Osteoblast (primary cell): ENCODE results near the gene NOTO. TPM values are rescaled to one million over a fixed set of nuclear protein-coding genes. Genes with fewer than 3 reads are reported as not detected.

Experiments
- DNase-seq: peaks from one replicate; pipeline ENCODE4 v3.0.0; 2011; ENCODE audit warnings: low spot score, mixed read lengths; ENCODE audit not compliant: insufficient read length; ENCODE audit errors: missing footprints
- H2AFZ ChIP-seq: 2 replicates; pipeline ENCODE4 v1.6.0; 2011; ENCODE audit warnings: mild to moderate bottlenecking, low read length
- H3K27ac ChIP-seq: 2 replicates; pipeline ENCODE4 v1.5.1; 2011; ENCODE audit warnings: mild to moderate bottlenecking, low read depth, low read length, moderate library complexity
- H3K27me3 ChIP-seq: 2 replicates; pipeline ENCODE4 v1.6.0; 2012; ENCODE audit warnings: mild to moderate bottlenecking, control low read depth, inconsistent platforms, low read length, moderate library complexity; ENCODE audit not compliant: insufficient read depth
- H3K36me3 ChIP-seq: 2 replicates; pipeline ENCODE4 v1.5.1; 2011; ENCODE audit warnings: mild to moderate bottlenecking, low read length, control low read depth, moderate library complexity; ENCODE audit not compliant: insufficient read depth
- H3K4me1 ChIP-seq: 2 replicates; pipeline ENCODE4 v1.5.1; 2011; ENCODE audit warnings: mild to moderate bottlenecking, low read length, control low read depth, moderate library complexity; ENCODE audit not compliant: insufficient read depth
- H3K4me2 ChIP-seq: 2 replicates; pipeline ENCODE4 v1.6.0; 2011; ENCODE audit warnings: mild to moderate bottlenecking, low read length; ENCODE audit not compliant: insufficient read depth
- H3K4me3 ChIP-seq: fragments of 200-600 bp; sonication (generic); 3 replicates; pipeline ENCODE4 v1.5.1; 2012; ENCODE audit warnings: mild to moderate bottlenecking, low read length, inconsistent platforms; ENCODE audit not compliant: insufficient read depth
- H3K79me2 ChIP-seq: 2 replicates; pipeline ENCODE4 v1.6.0; 2012; ENCODE audit warnings: mild to moderate bottlenecking, low read length, control low read depth, inconsistent platforms; ENCODE audit not compliant: insufficient read depth
- H3K9me3 ChIP-seq: 2 replicates; pipeline ENCODE4 v1.5.1; 2011; ENCODE audit warnings: low read depth, low read length, control low read depth
- H4K20me1 ChIP-seq: 2 replicates; pipeline ENCODE4 v1.6.0; 2012; ENCODE audit warnings: mild to moderate bottlenecking, low read length, control low read depth; ENCODE audit not compliant: insufficient read depth
- total RNA-seq: library from RNA; depleted of rRNA; stranded (reverse); fragments of >200 nt; gene quantifications from 2 replicates; pipeline ENCODE4 v1.2.3, GENCODE V29; 2012
- TF ChIP-seq, protein P1 (sequence below): IDR thresholded peaks from 2 replicates; pipeline ENCODE4 v1.5.1; 2011; ENCODE audit warnings: mild to moderate bottlenecking, low read depth, low read length, moderate library complexity; ENCODE audit errors: extremely low read depth

NOTO gene
- total RNA-seq, 1 donor, result not detected

DNA sequence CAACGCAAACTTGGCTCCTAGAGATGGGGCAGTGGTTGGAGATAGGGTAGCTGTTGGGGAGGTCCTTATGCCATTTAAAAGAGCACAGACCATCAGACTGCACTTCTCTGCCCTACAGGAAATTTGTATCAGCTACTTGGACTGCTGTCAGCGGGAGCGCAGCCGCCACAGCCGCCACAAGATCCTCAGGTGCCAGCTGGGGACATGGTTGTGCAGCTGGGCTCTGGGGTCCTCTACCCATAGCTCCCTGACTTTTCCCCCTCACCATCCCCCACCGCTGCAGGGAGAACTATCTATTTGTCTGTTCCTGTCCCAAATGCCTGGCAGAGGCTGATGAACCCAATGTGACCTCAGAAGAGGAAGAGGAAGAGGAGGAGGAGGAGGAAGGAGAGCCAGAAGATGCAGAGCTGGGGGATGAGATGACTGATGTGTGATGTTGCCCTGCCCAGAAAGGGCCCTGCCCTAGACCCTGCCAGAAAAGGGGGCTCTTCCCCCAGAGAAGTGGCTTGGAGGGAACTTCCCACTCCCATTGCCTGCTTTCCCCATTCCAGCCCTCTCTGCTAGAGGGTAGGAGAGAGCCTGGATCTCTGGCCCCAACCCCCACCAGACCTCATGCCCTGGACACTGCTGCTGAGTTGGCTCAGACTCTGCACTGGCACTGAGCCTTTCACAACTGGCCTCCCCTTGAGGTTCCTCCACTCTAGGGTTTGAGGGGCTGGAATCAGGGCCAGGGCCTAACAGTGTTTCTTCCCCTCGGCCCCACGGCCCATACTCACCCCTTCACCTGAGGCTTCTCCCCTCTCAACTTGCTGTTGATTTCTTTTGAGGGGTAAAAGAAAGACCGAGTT is 23.4 kb downstream of the NOTO start:
- Histone ChIP-seq H3K27me3 (no peaks in the 10 kb centered on the region), H3K4me3 (no peak overlapping the region), H3K4me1 (no peaks in the 10 kb centered on the region), H4K20me1 (no peaks in the 10 kb centered on the region), H3K4me2 (no peak overlapping the region), H3K79me2 (no peaks in the 10 kb centered on the region), H3K27ac (no peak overlapping the region), H3K36me3 (peaks cover 27% of the 10 kb centered on the region), H2AFZ (no peak overlapping the region), H3K9me3 (no peaks in the 10 kb centered on the region)
- DNase-seq, result peak; percentile 50
- TF ChIP-seq, protein P1, sequence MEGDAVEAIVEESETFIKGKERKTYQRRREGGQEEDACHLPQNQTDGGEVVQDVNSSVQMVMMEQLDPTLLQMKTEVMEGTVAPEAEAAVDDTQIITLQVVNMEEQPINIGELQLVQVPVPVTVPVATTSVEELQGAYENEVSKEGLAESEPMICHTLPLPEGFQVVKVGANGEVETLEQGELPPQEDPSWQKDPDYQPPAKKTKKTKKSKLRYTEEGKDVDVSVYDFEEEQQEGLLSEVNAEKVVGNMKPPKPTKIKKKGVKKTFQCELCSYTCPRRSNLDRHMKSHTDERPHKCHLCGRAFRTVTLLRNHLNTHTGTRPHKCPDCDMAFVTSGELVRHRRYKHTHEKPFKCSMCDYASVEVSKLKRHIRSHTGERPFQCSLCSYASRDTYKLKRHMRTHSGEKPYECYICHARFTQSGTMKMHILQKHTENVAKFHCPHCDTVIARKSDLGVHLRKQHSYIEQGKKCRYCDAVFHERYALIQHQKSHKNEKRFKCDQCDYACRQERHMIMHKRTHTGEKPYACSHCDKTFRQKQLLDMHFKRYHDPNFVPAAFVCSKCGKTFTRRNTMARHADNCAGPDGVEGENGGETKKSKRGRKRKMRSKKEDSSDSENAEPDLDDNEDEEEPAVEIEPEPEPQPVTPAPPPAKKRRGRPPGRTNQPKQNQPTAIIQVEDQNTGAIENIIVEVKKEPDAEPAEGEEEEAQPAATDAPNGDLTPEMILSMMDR, result no peak

DNA sequence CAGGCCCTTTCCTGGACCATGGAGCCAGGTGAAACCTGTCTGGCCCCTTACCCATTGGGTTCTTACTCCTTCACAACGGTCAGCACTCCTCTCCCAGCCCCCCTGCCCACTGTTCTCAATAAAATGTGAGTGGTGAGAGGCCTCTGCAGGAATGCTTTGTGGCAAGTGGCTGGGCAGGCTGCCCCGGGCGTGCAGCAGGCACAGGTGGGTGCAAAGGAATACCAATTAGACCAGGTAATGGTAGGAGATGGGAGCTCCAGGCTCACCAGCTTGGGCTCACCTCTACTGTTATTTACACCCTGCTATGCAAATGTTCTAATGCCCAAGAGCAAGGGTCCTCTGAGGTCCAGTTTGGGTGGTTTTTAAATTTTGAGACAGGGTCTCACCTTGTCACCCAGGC is 24.7 kb downstream of the NOTO start:
- Histone ChIP-seq H3K4me2 (no peak overlapping the region), H3K27me3 (no peaks in the 10 kb centered on the region), H3K9me3 (no peaks in the 10 kb centered on the region), H3K27ac (no peak overlapping the region), H4K20me1 (no peaks in the 10 kb centered on the region), H3K79me2 (no peaks in the 10 kb centered on the region), H3K4me3 (no peak overlapping the region), H3K4me1 (no peaks in the 10 kb centered on the region), H2AFZ (no peak overlapping the region), H3K36me3 (peaks cover 19% of the 10 kb centered on the region)
- TF ChIP-seq, protein P1, result no peak
- DNase-seq, result peak; percentile 32

DNA sequence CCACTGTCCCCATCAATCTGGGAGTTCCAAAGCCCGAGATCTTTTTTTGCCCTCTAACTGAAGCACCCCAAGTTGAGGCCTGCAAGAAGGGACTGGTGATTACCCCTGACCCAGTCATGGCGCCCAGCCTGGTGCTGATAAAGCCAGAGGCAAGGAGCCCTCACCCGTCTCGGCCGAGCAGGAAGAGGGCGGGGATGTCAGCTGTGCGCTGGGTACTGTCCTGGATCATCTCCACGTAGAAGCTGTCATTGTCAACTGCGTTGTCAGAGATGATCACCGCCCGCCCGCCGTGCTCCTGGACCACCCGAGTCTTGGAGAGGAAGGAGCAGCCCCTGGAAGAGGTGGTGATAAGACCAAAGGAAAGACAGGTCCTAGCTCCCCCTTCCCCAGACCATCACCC is 26.3 kb downstream of the NOTO start:
- Histone ChIP-seq H2AFZ (no peak overlapping the region), H3K9me3 (no peaks in the 10 kb centered on the region), H3K4me1 (peaks cover 8% of the 10 kb centered on the region), H3K27me3 (no peaks in the 10 kb centered on the region), H3K4me3 (no peak overlapping the region), H3K4me2 (no peak overlapping the region), H3K27ac (no peak overlapping the region), H4K20me1 (no peaks in the 10 kb centered on the region), H3K79me2 (peaks cover 7% of the 10 kb centered on the region), H3K36me3 (peaks cover 15% of the 10 kb centered on the region)
- TF ChIP-seq, protein P1, result no peak
- no peak for DNase-seq

DNA sequence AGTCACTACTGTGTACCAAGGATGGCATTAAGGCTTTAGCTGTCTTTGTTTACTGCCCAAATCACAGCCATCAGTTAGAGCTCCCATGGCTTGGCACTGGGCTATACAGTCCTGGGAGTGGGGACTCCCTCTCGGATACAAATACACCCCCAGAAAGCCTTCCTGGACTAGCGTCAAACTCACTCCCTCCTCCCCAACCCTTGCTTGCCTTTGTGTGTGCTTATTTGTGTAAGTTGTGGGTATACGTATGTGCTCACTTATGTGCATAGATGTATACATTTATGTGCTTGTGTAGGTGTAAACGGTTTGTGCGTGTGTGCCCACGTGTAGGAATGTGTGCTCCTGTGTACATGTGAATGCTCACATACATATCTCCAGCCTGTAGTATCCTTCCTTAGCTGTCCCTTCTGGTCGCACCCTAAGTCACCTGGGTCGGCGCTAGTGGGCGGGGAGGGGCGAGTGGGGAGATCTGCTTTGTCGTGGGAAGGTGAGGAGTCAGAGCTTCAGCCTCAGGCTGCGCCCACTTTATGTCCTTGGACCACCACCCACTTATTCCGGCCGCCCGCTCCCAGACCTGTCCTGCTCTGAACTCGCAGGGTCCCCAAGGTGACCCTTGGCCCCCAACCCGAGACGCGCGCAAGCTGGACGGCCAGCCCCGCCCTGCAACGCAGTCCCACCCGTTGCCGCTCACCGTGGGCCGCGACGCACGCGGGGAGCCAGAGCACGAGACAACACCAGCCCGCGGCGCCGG is 30.2 kb downstream of the NOTO start:
- Histone ChIP-seq H3K36me3 (peaks cover 18% of the 10 kb centered on the region), H3K79me2 (peaks cover 42% of the 10 kb centered on the region), H4K20me1 (peaks cover 32% of the 10 kb centered on the region), H3K4me3 (peak overlapping the region; percentile 88), H2AFZ (peak overlapping the region; percentile 94), H3K27me3 (no peaks in the 10 kb centered on the region), H3K9me3 (no peaks in the 10 kb centered on the region), H3K4me1 (peaks cover 24% of the 10 kb centered on the region), H3K27ac (peak overlapping the region; percentile 53), H3K4me2 (peak overlapping the region; percentile 100)
- DNase-seq, result peak; percentile 66
- TF ChIP-seq, protein P1, result no peak
